Liver (tissue), 3 donors: Measurements from ENCODE around the gene LCP1.

Experiments
- JUND ChIP-seq, 2 donors: IDR thresholded peaks; 2 replicates each; pipeline ENCODE4 v1.6.1; 2016; ENCODE audit warnings: antibody characterized with exemption in 2 of 2
- SP1 ChIP-seq: IDR thresholded peaks from 2 replicates; pipeline ENCODE4 v1.6.1; 2018; ENCODE audit warnings: antibody characterized with exemption, mild to moderate bottlenecking
- TF ChIP-seq, protein P1 (sequence below): IDR thresholded peaks from 2 replicates; pipeline ENCODE4 v1.6.1; 2016; ENCODE audit warnings: antibody characterized with exemption
- TF ChIP-seq, protein P2 (sequence below): fragments of 150-350 bp; IDR thresholded peaks from 2 replicates; pipeline ENCODE4 v1.5.1; 2017; ENCODE audit warnings: improper control_type of control experiment, low read depth, low read length; ENCODE audit not compliant: missing input control
- TF ChIP-seq, protein P3 (sequence below): IDR thresholded peaks from 2 replicates; pipeline ENCODE4 v1.6.1; 2016; ENCODE audit warnings: antibody characterized with exemption, mild to moderate bottlenecking
- donor health status: healthy.
- donor health status: healthy.

DNA sequence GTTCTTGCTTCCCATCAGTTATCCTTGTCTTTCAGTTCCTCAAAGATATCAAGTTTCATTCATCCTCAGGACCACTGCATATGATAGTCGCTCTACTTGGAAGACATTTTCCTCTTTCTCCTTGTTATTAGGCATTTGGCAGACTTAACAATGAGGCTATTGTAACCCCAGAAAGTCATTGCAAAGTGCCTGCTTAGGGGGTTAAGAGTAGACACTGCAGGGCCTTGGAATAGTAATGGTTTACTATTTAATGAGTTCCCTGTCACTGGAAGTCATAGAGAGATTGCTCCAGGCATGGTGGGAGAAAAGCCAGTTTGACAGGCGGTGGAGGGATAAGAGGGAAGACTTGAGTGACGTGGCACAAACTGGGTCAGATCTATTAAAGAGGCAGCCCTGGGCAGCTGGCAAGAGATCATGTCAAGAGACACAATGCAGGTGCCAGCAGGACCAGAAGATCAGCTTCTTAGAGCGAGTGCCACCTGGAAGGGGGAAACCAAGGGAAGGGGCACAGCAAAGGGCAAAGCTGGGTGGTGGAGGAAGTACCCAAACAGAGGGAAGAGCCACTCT is 60.3 kb downstream of the LCP1 start:
- TF ChIP-seq SP1 = peak; percentile 38
- TF ChIP-seq, protein P1, sequence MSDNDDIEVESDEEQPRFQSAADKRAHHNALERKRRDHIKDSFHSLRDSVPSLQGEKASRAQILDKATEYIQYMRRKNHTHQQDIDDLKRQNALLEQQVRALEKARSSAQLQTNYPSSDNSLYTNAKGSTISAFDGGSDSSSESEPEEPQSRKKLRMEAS = peak; percentile 16
- TF ChIP-seq, protein P2, sequence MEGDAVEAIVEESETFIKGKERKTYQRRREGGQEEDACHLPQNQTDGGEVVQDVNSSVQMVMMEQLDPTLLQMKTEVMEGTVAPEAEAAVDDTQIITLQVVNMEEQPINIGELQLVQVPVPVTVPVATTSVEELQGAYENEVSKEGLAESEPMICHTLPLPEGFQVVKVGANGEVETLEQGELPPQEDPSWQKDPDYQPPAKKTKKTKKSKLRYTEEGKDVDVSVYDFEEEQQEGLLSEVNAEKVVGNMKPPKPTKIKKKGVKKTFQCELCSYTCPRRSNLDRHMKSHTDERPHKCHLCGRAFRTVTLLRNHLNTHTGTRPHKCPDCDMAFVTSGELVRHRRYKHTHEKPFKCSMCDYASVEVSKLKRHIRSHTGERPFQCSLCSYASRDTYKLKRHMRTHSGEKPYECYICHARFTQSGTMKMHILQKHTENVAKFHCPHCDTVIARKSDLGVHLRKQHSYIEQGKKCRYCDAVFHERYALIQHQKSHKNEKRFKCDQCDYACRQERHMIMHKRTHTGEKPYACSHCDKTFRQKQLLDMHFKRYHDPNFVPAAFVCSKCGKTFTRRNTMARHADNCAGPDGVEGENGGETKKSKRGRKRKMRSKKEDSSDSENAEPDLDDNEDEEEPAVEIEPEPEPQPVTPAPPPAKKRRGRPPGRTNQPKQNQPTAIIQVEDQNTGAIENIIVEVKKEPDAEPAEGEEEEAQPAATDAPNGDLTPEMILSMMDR = no peak
- TF ChIP-seq, protein P3, sequence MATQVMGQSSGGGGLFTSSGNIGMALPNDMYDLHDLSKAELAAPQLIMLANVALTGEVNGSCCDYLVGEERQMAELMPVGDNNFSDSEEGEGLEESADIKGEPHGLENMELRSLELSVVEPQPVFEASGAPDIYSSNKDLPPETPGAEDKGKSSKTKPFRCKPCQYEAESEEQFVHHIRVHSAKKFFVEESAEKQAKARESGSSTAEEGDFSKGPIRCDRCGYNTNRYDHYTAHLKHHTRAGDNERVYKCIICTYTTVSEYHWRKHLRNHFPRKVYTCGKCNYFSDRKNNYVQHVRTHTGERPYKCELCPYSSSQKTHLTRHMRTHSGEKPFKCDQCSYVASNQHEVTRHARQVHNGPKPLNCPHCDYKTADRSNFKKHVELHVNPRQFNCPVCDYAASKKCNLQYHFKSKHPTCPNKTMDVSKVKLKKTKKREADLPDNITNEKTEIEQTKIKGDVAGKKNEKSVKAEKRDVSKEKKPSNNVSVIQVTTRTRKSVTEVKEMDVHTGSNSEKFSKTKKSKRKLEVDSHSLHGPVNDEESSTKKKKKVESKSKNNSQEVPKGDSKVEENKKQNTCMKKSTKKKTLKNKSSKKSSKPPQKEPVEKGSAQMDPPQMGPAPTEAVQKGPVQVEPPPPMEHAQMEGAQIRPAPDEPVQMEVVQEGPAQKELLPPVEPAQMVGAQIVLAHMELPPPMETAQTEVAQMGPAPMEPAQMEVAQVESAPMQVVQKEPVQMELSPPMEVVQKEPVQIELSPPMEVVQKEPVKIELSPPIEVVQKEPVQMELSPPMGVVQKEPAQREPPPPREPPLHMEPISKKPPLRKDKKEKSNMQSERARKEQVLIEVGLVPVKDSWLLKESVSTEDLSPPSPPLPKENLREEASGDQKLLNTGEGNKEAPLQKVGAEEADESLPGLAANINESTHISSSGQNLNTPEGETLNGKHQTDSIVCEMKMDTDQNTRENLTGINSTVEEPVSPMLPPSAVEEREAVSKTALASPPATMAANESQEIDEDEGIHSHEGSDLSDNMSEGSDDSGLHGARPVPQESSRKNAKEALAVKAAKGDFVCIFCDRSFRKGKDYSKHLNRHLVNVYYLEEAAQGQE = no peak
- TF ChIP-seq JUND (IDR thresholded peaks at IDR 0.05) = no peak
